H9 (cell line): ENCODE measurements around the gene NAT14. TPM values are rescaled to one million over a fixed set of nuclear protein-coding genes. Genes with fewer than 3 reads are reported as not detected.

Experiments
- DNase-seq: peaks from one replicate; pipeline ENCODE4 v3.0.0-alpha.2; 2017
- H2AFZ ChIP-seq: one replicate; pipeline ENCODE4 v1.6.1; 2013; ENCODE audit warnings: mild to moderate bottlenecking, low read length, control low read depth, moderate library complexity
- H2AK5ac ChIP-seq: 2 replicates; pipeline ENCODE4 v1.6.1; 2013; ENCODE audit warnings: low read length, control low read depth, mixed read lengths; ENCODE audit not compliant: insufficient read length
- H2BK120ac ChIP-seq: one replicate; pipeline ENCODE4 v1.6.1; 2013; ENCODE audit warnings: low read depth, mild to moderate bottlenecking, low read length, control low read depth, inconsistent platforms; ENCODE audit not compliant: poor library complexity, severe bottlenecking
- H2BK12ac ChIP-seq: 2 replicates; pipeline ENCODE4 v1.6.1; 2013; ENCODE audit warnings: low read length, control low read depth, mixed read lengths, low read depth; ENCODE audit not compliant: insufficient read length
- H2BK15ac ChIP-seq: 2 replicates; pipeline ENCODE4 v1.6.1; 2013; ENCODE audit warnings: low read depth, low read length, control low read depth
- H2BK20ac ChIP-seq: one replicate; pipeline ENCODE4 v1.6.1; 2013; ENCODE audit warnings: low read depth, mild to moderate bottlenecking, low read length, control low read depth, inconsistent platforms; ENCODE audit not compliant: poor library complexity, severe bottlenecking
- H2BK5ac ChIP-seq: 2 replicates; pipeline ENCODE4 v1.6.1; 2013; ENCODE audit warnings: low read length, control low read depth, mixed read lengths; ENCODE audit not compliant: insufficient read length
- H3K14ac ChIP-seq: 2 replicates; pipeline ENCODE4 v1.6.1; 2013; ENCODE audit warnings: low read length, control low read depth; ENCODE audit not compliant: insufficient read depth
- H3K18ac ChIP-seq: 2 replicates; pipeline ENCODE4 v1.6.1; 2013; ENCODE audit warnings: low read depth, mild to moderate bottlenecking, mixed read lengths, low read length, control low read depth; ENCODE audit not compliant: insufficient read length
- H3K23ac ChIP-seq: 2 replicates; pipeline ENCODE4 v1.6.1; 2013; ENCODE audit warnings: low read length, control low read depth, mixed read lengths, low read depth; ENCODE audit not compliant: insufficient read length
- H3K23me2 ChIP-seq: 2 replicates; pipeline ENCODE4 v1.6.1; 2013; ENCODE audit warnings: low read depth, mild to moderate bottlenecking, mixed read lengths, low read length, control low read depth; ENCODE audit not compliant: insufficient read length, poor library complexity, severe bottlenecking
- H3K27ac ChIP-seq: 2 replicates; pipeline ENCODE4 v1.5.1; 2013; ENCODE audit warnings: low read length, control low read depth, mixed read lengths, low read depth; ENCODE audit not compliant: insufficient read length
- H3K27me3 ChIP-seq: 2 replicates; pipeline ENCODE4 v1.6.1; 2013; ENCODE audit warnings: low read length, control low read depth, inconsistent platforms; ENCODE audit not compliant: insufficient read depth
- H3K4ac ChIP-seq: 2 replicates; pipeline ENCODE4 v1.6.1; 2013; ENCODE audit warnings: low read depth, mild to moderate bottlenecking, control low read depth, inconsistent platforms, low read length, moderate library complexity
- H3K4me1 ChIP-seq: 2 replicates; pipeline ENCODE4 v1.6.1; 2013; ENCODE audit warnings: low read length, control low read depth, inconsistent platforms; ENCODE audit not compliant: insufficient read depth
- H3K4me2 ChIP-seq: 2 replicates; pipeline ENCODE4 v1.6.1; 2013; ENCODE audit warnings: low read length, control low read depth, mixed read lengths; ENCODE audit not compliant: insufficient read length, insufficient read depth
- H3K56ac ChIP-seq: 2 replicates; pipeline ENCODE4 v1.6.1; 2013; ENCODE audit warnings: low read depth, mild to moderate bottlenecking, mixed read lengths, low read length, control low read depth; ENCODE audit not compliant: insufficient read length
- H3K79me1 ChIP-seq: 2 replicates; pipeline ENCODE4 v1.6.1; 2013; ENCODE audit warnings: low read depth, mild to moderate bottlenecking, moderate library complexity, low read length, control low read depth, inconsistent platforms; ENCODE audit not compliant: insufficient read depth, poor library complexity, severe bottlenecking
- H3K79me2 ChIP-seq: 2 replicates; pipeline ENCODE4 v1.6.1; 2013; ENCODE audit warnings: low read length, control low read depth, inconsistent platforms; ENCODE audit not compliant: insufficient read depth
- H3K9ac ChIP-seq: 2 replicates; pipeline ENCODE4 v1.6.1; 2013; ENCODE audit warnings: low read length, control low read depth, mixed read lengths; ENCODE audit not compliant: insufficient read length; ENCODE audit errors: extremely low read depth
- H3K9me3 ChIP-seq: one replicate; pipeline ENCODE4 v1.6.1; 2013; ENCODE audit warnings: low read depth, low read length, inconsistent platforms; ENCODE audit not compliant: control insufficient read depth
- H3T11ph ChIP-seq: one replicate; pipeline ENCODE4 v1.6.1; 2013; ENCODE audit warnings: mild to moderate bottlenecking, low read length, control low read depth, inconsistent platforms
- H4K20me1 ChIP-seq: one replicate; pipeline ENCODE4 v1.6.1; 2013; ENCODE audit not compliant: control insufficient read depth, insufficient read length, insufficient read depth
- H4K5ac ChIP-seq: 2 replicates; pipeline ENCODE4 v1.6.1; 2013; ENCODE audit warnings: low read depth, mild to moderate bottlenecking, mixed read lengths, low read length, control low read depth; ENCODE audit not compliant: insufficient read length
- H4K8ac ChIP-seq: replicated peaks from 2 replicates; pipeline ENCODE4 v1.6.1; 2013; ENCODE audit warnings: low read length, control low read depth, mixed read lengths, low read depth; ENCODE audit not compliant: insufficient read length
- H4K91ac ChIP-seq: 2 replicates; pipeline ENCODE4 v1.6.1; 2013; ENCODE audit warnings: low read depth, mild to moderate bottlenecking, moderate library complexity, mixed read lengths, low read length, control low read depth; ENCODE audit not compliant: insufficient read length
- H3K27ac Mint-ChIP-seq, 3 experiments: 2 replicates in 2 of 3; 3 replicates in 1 of 3; pipeline ENCODE4 v1.8.0; 2020 to 2021; ENCODE audit warnings: mixed read lengths in 3 of 3, mild to moderate bottlenecking in 1 of 3, moderate library complexity in 1 of 3
- H3K27me3 Mint-ChIP-seq: 2 replicates; pipeline ENCODE4 v1.8.0; 2021; ENCODE audit warnings: low read depth, mild to moderate bottlenecking, moderate library complexity, mixed read lengths
- H3K36me3 Mint-ChIP-seq, 3 experiments: 2 replicates in 2 of 3; 3 replicates in 1 of 3; pipeline ENCODE4 v1.8.0; 2020 to 2021; ENCODE audit warnings: low read depth in 3 of 3, mixed read lengths in 3 of 3; ENCODE audit not compliant: insufficient read depth in 1 of 3
- H3K4me1 Mint-ChIP-seq, 2 experiments: 2 replicates each; pipeline ENCODE4 v1.8.0; 2020; ENCODE audit warnings: mixed read lengths in 2 of 2
- H3K4me3 Mint-ChIP-seq, 2 experiments: 2 replicates in 1 of 2; 3 replicates in 1 of 2; pipeline ENCODE4 v1.8.0; 2020 to 2021; ENCODE audit warnings: mild to moderate bottlenecking in 2 of 2, mixed read lengths in 2 of 2, moderate library complexity in 1 of 2
- H3K9me3 Mint-ChIP-seq, 2 experiments: 2 replicates in 1 of 2; 3 replicates in 1 of 2; pipeline ENCODE4 v1.8.0; 2020; ENCODE audit warnings: mild to moderate bottlenecking in 2 of 2, mixed read lengths in 2 of 2, moderate library complexity in 1 of 2
- CTCF ChIP-seq: fragments of 200-600 bp; sonication (generic); conservative IDR thresholded peaks from 3 replicates; pipeline ENCODE4 v1.8.0; 2021; ENCODE audit warnings: antibody characterized with exemption, mild to moderate bottlenecking
- WGBS: extraction: QIAGEN DNeasy Blood & Tissue Kit; methylation state at CpG from one replicate; pipeline ENCODE4 v1.1.7; 2013; ENCODE audit warnings: missing lambda C conversion rate, low lambda C conversion rate, mixed read lengths; ENCODE audit not compliant: insufficient read length; ENCODE audit errors: extremely low coverage; 5-methylcytosine and 5-hydroxymethylcytosine counted together
- total RNA-seq: library from RNA; stranded (reverse); gene quantifications from 2 replicates; pipeline ENCODE4 v1.2.1, GENCODE V29; 2021

The NAT14 gene
- total RNA-seq, 1 experiment from 2014 or later: 51.2 TPM

- no peak overlapping the region for H3K56ac ChIP-seq
- no peaks in the 10 kb centered on the region for H3K9me3 Mint-ChIP-seq
- no peak overlapping the region for H2BK5ac ChIP-seq
- no CpG with 5 or more reads among the region's 19 CpGs for WGBS
- H2BK15ac ChIP-seq: no peak overlapping the region
- no peak overlapping the region for H4K8ac ChIP-seq
- no peaks in the 10 kb centered on the region for H3K79me1 ChIP-seq
- H3K9ac ChIP-seq: no peak overlapping the region
- H3K27me3 Mint-ChIP-seq: peaks cover 2% of the 10 kb centered on the region
- H3K36me3 Mint-ChIP-seq: peaks cover 0 to 8% (median 0%) of the 10 kb centered on the region in 3 experiments; a peak in 4 of 7 replicates
- no peak overlapping the region for H3K14ac ChIP-seq
- H3T11ph ChIP-seq: no peak overlapping the region
- H2BK12ac ChIP-seq: no peak overlapping the region
- H2BK20ac ChIP-seq: no peak overlapping the region
- H2AFZ ChIP-seq: no peak overlapping the region
- no peak overlapping the region for H2AK5ac ChIP-seq
- no peak overlapping the region; a peak in 1 of 7 replicates for H3K27ac Mint-ChIP-seq
- no peaks in the 10 kb centered on the region for H3K4me1 ChIP-seq
- H3K4me1 Mint-ChIP-seq: peaks cover 24 to 48% of the 10 kb centered on the region in 2 experiments
- H3K4me3 Mint-ChIP-seq: peak overlapping the region; percentile 5 to 15; a peak in 2 of 5 replicates
- H2BK120ac ChIP-seq: no peak overlapping the region
- H3K27ac ChIP-seq: no peak overlapping the region
- peak; percentile 25 for DNase-seq
- H4K5ac ChIP-seq: no peak overlapping the region
- peak overlapping the region; percentile 53 for H3K18ac ChIP-seq
- H3K27me3 ChIP-seq: no peaks in the 10 kb centered on the region
- H3K79me2 ChIP-seq: no peaks in the 10 kb centered on the region
- H4K91ac ChIP-seq: no peak overlapping the region
- no peak overlapping the region for H3K23ac ChIP-seq
- TF ChIP-seq CTCF: no peak
- no peak overlapping the region for H3K4me2 ChIP-seq
- H4K20me1 ChIP-seq: no peaks in the 10 kb centered on the region
- H3K4ac ChIP-seq: no peak overlapping the region
- H3K23me2 ChIP-seq: peaks cover 5% of the 10 kb centered on the region
- H3K9me3 ChIP-seq: no peaks in the 10 kb centered on the region
These were observed 10.4 kb upstream of the NAT14 start for GRCh38 chr19:55474269-55475265.
